Measurements from ENCODE around the gene GALNT2. TPM values are rescaled to one million over a fixed set of nuclear protein-coding genes. Genes with fewer than 3 reads are reported as not detected.

GALNT2 gene
- total and polyA plus RNA-seq, 2 of the 4 experiments (the other 2 are of a cell fraction) = 50.4 to 189 TPM

DNA sequence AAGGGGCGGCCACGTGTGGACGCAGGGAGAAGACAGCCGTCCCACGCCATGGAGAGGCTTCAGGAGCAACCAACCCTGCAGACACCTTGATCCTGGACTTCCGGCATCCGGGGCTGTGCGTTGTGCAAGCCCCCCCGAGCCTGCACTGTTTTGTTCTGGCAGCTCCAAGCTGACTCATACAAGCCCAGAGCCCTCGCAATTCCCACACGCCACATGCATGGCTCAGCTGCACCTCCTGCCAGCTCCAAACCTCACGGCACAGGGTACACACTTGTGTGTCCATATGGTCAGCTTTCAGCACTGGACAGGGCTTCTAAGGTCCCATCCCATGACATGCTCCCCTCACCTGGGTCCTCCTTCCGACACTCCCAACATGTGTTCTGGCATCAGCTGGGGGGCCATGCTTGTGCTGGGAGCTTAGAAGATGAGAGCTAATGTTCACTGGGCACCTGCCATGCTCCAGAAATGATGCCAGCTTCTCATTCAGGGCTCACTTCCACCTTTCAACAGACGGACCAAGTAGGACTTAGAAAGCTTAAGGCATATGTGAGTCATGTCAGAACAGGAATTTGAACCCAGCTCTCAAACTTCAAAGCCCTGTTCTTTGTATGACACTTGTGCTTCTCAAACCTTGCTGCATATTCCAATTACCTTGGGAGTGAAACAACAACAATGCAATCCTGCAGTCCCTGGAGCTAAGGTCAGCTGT lies 221.8 kb downstream of the GALNT2 start:
- no peak overlapping the region for H3K18ac ChIP-seq (ENCODE audit: low read depth, low read length)
- no peak for TF ChIP-seq RAD21 (IDR thresholded peaks at IDR 0.05; ENCODE audit: low read length)
- no peak for TF ChIP-seq BHLHE40 (IDR thresholded peaks at IDR 0.05; ENCODE audit: low read depth, low read length)
- TF ChIP-seq POLR2A (IDR thresholded peaks at IDR 0.05; ENCODE audit: low read depth, low read length) = no peak
- TF ChIP-seq RFX5 (IDR thresholded peaks at IDR 0.05; ENCODE audit: low read depth, low read length) = no peak
- TF ChIP-seq FOS (IDR thresholded peaks at IDR 0.05; ENCODE audit: low read depth, low read length) = no peak
- TF ChIP-seq CHD1 (IDR thresholded peaks at IDR 0.05; ENCODE audit: low read depth, low read length) = no peak
- no peak overlapping the region for H3K4me3 ChIP-seq (ENCODE audit: insufficient read depth, low read depth, low read length)
- H3K9me3 ChIP-seq (ENCODE audit: control insufficient read depth, insufficient read depth, low read length) = no peaks in the 10 kb centered on the region
- H2BK15ac ChIP-seq (ENCODE audit: low read depth, low read length) = no peak overlapping the region
- no peaks in the 10 kb centered on the region; the same call in 1 of the 2 replicates for H3K9me1 ChIP-seq (ENCODE audit: insufficient read depth, low read length)
- H2AK9ac ChIP-seq (replicated peaks; ENCODE audit: low read depth, low read length, poor library complexity) = no peak overlapping the region
- no TSS peak for BruUV-seq (replicated peaks)
- no peak overlapping the region for H2BK120ac ChIP-seq (ENCODE audit: low read depth, low read length)
- peaks cover 20% of the 10 kb centered on the region for H3K27me3 ChIP-seq (ENCODE audit: control insufficient read depth, insufficient read depth, low read length)
- intact Hi-C loops (cut with micrococcal nuclease) (no loop called here), in situ Hi-C loops (cut with MboI; ENCODE audit: low sequenced_read_pairs) (no loop called here), dilution Hi-C loops (cut with HindIII; ENCODE audit: low sequenced_read_pairs, unreplicated experiment) (no loop called here)
- CTCF ChIA-PET = no interaction called here
- H2AFZ ChIP-seq (replicated peaks; ENCODE audit: low read length, poor library complexity) = no peak overlapping the region
- WGBS, 2 experiments (ENCODE audit: extremely low coverage in 2 of 2, insufficient read length in 1 of 2) = 84% methylated on average over 12 of the region's 14 CpGs; no CpG with 5 or more reads in 1 of the 2 experiments
- no peak overlapping the region for H3K23ac ChIP-seq (ENCODE audit: low read depth, low read length)
- no peak overlapping the region for H2AK5ac ChIP-seq (ENCODE audit: low read depth, low read length)
- H3K4me1 ChIP-seq (ENCODE audit: control insufficient read depth, insufficient read depth, low read length) = no peaks in the 10 kb centered on the region
- no peak overlapping the region for H4K5ac ChIP-seq (ENCODE audit: low read depth, low read length)
- H3K4me2 ChIP-seq (ENCODE audit: low read depth, low read length) = no peak overlapping the region
- no peak overlapping the region for H3K4ac ChIP-seq (ENCODE audit: low read depth, low read length)
- H2BK5ac ChIP-seq (ENCODE audit: low read depth, low read length, poor library complexity, severe bottlenecking) = no peak overlapping the region
- ATAC-seq (ENCODE audit: low read depth) (no peak), DNase-seq (peak; percentile 12)
- POLR2A ChIA-PET (ENCODE audit: unreplicated experiment) = no interaction called here
- H3K56ac ChIP-seq (ENCODE audit: extremely low read depth, insufficient read depth, low read length) = no peak overlapping the region
- no peak overlapping the region for H2BK20ac ChIP-seq (ENCODE audit: low read depth, low read length)
- H4K8ac ChIP-seq (ENCODE audit: low read depth in 2 of 2, low read length in 2 of 2) = no peak overlapping the region
- no peaks in the 10 kb centered on the region; the same call in 1 of the 2 replicates for H3K36me3 ChIP-seq (ENCODE audit: control insufficient read depth, insufficient read depth, low read length)
- H3K79me1 ChIP-seq (ENCODE audit: low read depth in 1 of 2, low read length in 2 of 2) = no peaks in the 10 kb centered on the region
- H3K27ac ChIP-seq (ENCODE audit: insufficient read depth, low read length) = no peak overlapping the region
- H3K9ac ChIP-seq (ENCODE audit: low read depth, low read length) = no peak overlapping the region
- no peak overlapping the region for H3K14ac ChIP-seq (replicated peaks; ENCODE audit: low read depth, low read length)
- no peaks in the 10 kb centered on the region for H4K20me1 ChIP-seq (ENCODE audit: insufficient read depth, low read length)
- no peak overlapping the region for H4K91ac ChIP-seq (ENCODE audit: insufficient read depth, low read depth, low read length)

Measured in IMR-90 (cell line).